GM12873 (cell line): ENCODE data around the gene LRRC39.

ENCODE experiments used
- CTCF ChIP-seq: IDR thresholded peaks from 2 replicates; pipeline ENCODE4 v1.5.1; 2012; ENCODE audit warnings: low read depth, mild to moderate bottlenecking, moderate library complexity, low read length, control low read depth; ENCODE audit not compliant: insufficient read depth; ENCODE audit errors: missing control alignments

Gene LRRC39

GRCh38 chr1:100178091-100178490, at the start of gene LRRC39:
TSS of gene LRRC39 (minus strand) at chr1:100178256. CDS start at chr1:100168516, 9,740 bp downstream.
- no peak for TF ChIP-seq CTCF

- no peak for TF ChIP-seq CTCF
Observed at GRCh38 chr1:100222428-100222827, 44.4 kb upstream of the LRRC39 start.

GRCh38 chr1:100219883-100220282, 41.8 kb upstream of the LRRC39 start:
- no peak for TF ChIP-seq CTCF

GRCh38 chr1:100219457-100219856, 41.4 kb upstream of the LRRC39 start:
- TF ChIP-seq CTCF = no peak

- TF ChIP-seq CTCF = no peak
Observed at GRCh38 chr1:100217834-100218233, 39.8 kb upstream of the LRRC39 start.

GRCh38 chr1:100215101-100215500, 37.0 kb upstream of the LRRC39 start:
- no peak for TF ChIP-seq CTCF

- no peak for TF ChIP-seq CTCF
Observed at GRCh38 chr1:100213141-100213540, 35.1 kb upstream of the LRRC39 start.

GRCh38 chr1:100206301-100206700, 28.2 kb upstream of the LRRC39 start:
- no peak for TF ChIP-seq CTCF
